A549 (cell line): ENCODE results near the gene COMMD6. TPM values are rescaled to one million over a fixed set of nuclear protein-coding genes. Genes with fewer than 3 reads are reported as not detected.
A peak's percentile ranks its signal among the peaks of the same experiment; 100 is the strongest.

Experiments used
- ATAC-seq, 2 experiments: fragments of 200-7000 bp in 1 of 2; fragments of >200 bp in 1 of 2; cut with Nextera tagmentation in 1 of 2; cut with Tn5 transposase in 1 of 2; 3 replicates each; pipeline versions ENCODE4 v1.8.0 to v1.9.1; 2018 to 2020; ENCODE audit warnings: mild to moderate bottlenecking in 1 of 2, moderate library complexity in 1 of 2
- CTCF ChIA-PET: fragments of 300-600 bp; sonication (Branson Sonifier 250); formaldehyde crosslinking; extraction: SDS; loops from one replicate; lab custom pipeline; 2021; ENCODE audit warnings: antibody characterized with exemption, inconsistent platforms; lab: Yijun Ruan, JAX
- POLR2A ChIA-PET: fragments of 350-600 bp; formaldehyde crosslinking; extraction: SDS; loops from one replicate; lab custom pipeline; 2021; ENCODE audit warnings: antibody characterized with exemption, inconsistent platforms; lab: Yijun Ruan, JAX
- DNase-seq, 2 experiments: peaks; one replicate each; pipeline versions ENCODE4 v3.0.0 to v3.0.0-alpha.2; 2011 to 2016; ENCODE audit warnings: low read depth in 1 of 2, low spot score in 1 of 2
- FAIRE-seq: peaks from 2 replicates; lab custom pipeline; 2011; peaks lifted over from hg19 to GRCh38; lab: Jason Lieb, UNC
- H3K27ac ChIP-seq, 2 experiments: fragments of >200 bp; sonication (Bioruptor Twin); formaldehyde crosslinking; 3 replicates each; pipeline ENCODE4 v1.5.1; 2016 to 2017
- H3K4me1 ChIP-seq: fragments of >200 bp; sonication (Bioruptor Twin); formaldehyde crosslinking; 3 replicates; pipeline ENCODE4 v1.6.1; 2016
- H3K4me2 ChIP-seq: fragments of >200 bp; sonication (Bioruptor Twin); formaldehyde crosslinking; 3 replicates; pipeline ENCODE4 v1.6.1; 2016
- H3K4me3 ChIP-seq: fragments of >200 bp; sonication (Bioruptor Twin); formaldehyde crosslinking; 3 replicates; pipeline ENCODE4 v1.5.1; 2016
- H3K9me3 ChIP-seq: fragments of >200 bp; sonication (Bioruptor Twin); formaldehyde crosslinking; 3 replicates; pipeline ENCODE4 v1.6.1; 2016
- BCL3 ChIP-seq: fragments of >200 bp; sonication (Bioruptor Twin); formaldehyde crosslinking; IDR thresholded peaks from 3 replicates; pipeline ENCODE4 v1.6.1; 2016
- CHD2 ChIP-seq: fragments of 150-350 bp; IDR thresholded peaks from 2 replicates; pipeline ENCODE4 v1.6.1; 2014; ENCODE audit warnings: low read length; ENCODE audit not compliant: partially characterized antibody
- CTCF ChIP-seq: fragments of >200 bp; sonication (Bioruptor Twin); formaldehyde crosslinking; IDR thresholded peaks from 3 replicates; pipeline ENCODE4 v1.5.1; 2016
- HES2 ChIP-seq: fragments of >200 bp; sonication (Bioruptor Twin); formaldehyde crosslinking; IDR thresholded peaks from 2 replicates; pipeline ENCODE4 v1.6.1; 2016
- HMGXB4 ChIP-seq: fragments of 250-450 bp; sonication (Bioruptor Pico); IDR thresholded peaks from 2 replicates; pipeline ENCODE4 v1.5.0; 2021; ENCODE audit warnings: mild to moderate bottlenecking, moderate library complexity, borderline replicate concordance
- MAFK ChIP-seq: fragments of 450-650 bp; IDR thresholded peaks from 2 replicates; pipeline ENCODE4 v1.6.1; 2014; ENCODE audit not compliant: partially characterized antibody
- MYC ChIP-seq: IDR thresholded peaks from 2 replicates; pipeline ENCODE4 v1.6.1; 2012; ENCODE audit warnings: mild to moderate bottlenecking, inconsistent platforms, low read length, improper control_type of control experiment, borderline replicate concordance
- NPAS2 ChIP-seq: fragments of 250-450 bp; sonication (Bioruptor Pico); IDR thresholded peaks from 2 replicates; pipeline ENCODE4 v1.8.0; 2022; ENCODE audit warnings: mild to moderate bottlenecking, moderate library complexity, borderline replicate concordance
- NR3C1 ChIP-seq: fragments of >200 bp; sonication (Bioruptor Twin); formaldehyde crosslinking; IDR thresholded peaks from 3 replicates; pipeline ENCODE4 v1.6.1; 2017
- POLR2AphosphoS2 ChIP-seq: conservative IDR thresholded peaks from 2 replicates; pipeline ENCODE4 v1.6.1; 2012; ENCODE audit warnings: low read length, improper control_type of control experiment, inconsistent platforms
- RAD21 ChIP-seq, 2 experiments: fragments of >200 bp in 1 of 2; sonication (Bioruptor Twin) in 1 of 2; formaldehyde crosslinking in 1 of 2; IDR thresholded peaks in 1 of 2; conservative IDR thresholded peaks in 1 of 2; 2 replicates in 1 of 2; 3 replicates in 1 of 2; pipeline ENCODE4 v1.6.1; 2012 to 2018; ENCODE audit warnings: inconsistent platforms in 1 of 2
- RNF2 ChIP-seq: fragments of 200-600 bp; sonication (generic); IDR thresholded peaks from 2 replicates; pipeline ENCODE4 v1.6.1; 2016; ENCODE audit warnings: low read depth, mild to moderate bottlenecking, antibody characterized with exemption, moderate library complexity, borderline replicate concordance
- SMC3 ChIP-seq: fragments of >200 bp; sonication (Bioruptor Twin); formaldehyde crosslinking; IDR thresholded peaks from 3 replicates; pipeline ENCODE4 v1.6.1; 2018; ENCODE audit warnings: inconsistent platforms
- WGBS: methylation state at CpG from one replicate; pipeline ENCODE4 v1.1.6; 2017; ENCODE audit errors: missing lambda C conversion rate; 5-methylcytosine and 5-hydroxymethylcytosine counted together
- polyA plus RNA-seq, 4 experiments: library from polyadenylated mRNA; depleted of rRNA in 3 of 4; stranded (reverse); fragments of >200 nt; fragmentation: RNase III in 1 of 4; extraction: RNeasy Plus Mini Kit Qiagen cat#74134 plus additional on column Dnase treatment in 1 of 4; gene quantifications; 2 replicates in 3 of 4; 3 replicates in 1 of 4; pipeline ENCODE4 v1.2.3, GENCODE V29; 2011 to 2017
- TF ChIP-seq, protein P1 (sequence below): IDR thresholded peaks from 2 replicates; pipeline ENCODE4 v1.6.1; 2012
- TF ChIP-seq, protein P2 (sequence below): fragments of 200-600 bp; sonication (generic); IDR thresholded peaks from 2 replicates; pipeline ENCODE4 v1.6.1; 2016; ENCODE audit warnings: antibody characterized with exemption, mild to moderate bottlenecking, moderate library complexity

COMMD6 gene
- polyA plus RNA-seq, 2 of the 4 experiments (the other 2 are of a cell fraction), result 225 to 227 TPM

DNA sequence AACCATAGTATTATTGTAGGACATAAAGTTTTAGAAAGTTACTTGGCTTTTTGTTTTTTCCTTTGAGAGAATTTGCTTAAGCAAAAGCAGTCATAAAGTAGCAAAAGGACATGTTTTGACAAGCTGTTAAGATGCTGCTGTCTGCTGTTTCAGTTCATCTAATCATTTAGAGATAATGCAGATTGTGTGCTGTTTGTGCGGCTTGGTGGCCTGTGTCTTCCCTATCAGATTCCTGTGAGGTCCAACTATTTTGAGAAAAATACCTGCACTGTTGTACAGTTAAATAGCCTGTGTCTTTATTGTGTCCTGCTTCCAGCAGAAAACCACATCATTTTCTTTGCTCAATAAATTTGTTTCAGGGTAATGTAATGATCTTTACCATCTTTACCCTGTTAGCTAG, 31.9 kb upstream of the COMMD6 start:
- no peak overlapping the region for H3K4me3 ChIP-seq
- WGBS, result 85% methylated on average over 1 of the region's 1 CpG
- peaks cover 14% of the 10 kb centered on the region; the same call in 2 of the 3 replicates for H3K4me1 ChIP-seq
- H3K4me2 ChIP-seq, result no peak overlapping the region
- no peak overlapping the region for H3K27ac ChIP-seq
- TF ChIP-seq NR3C1, result no peak
- TF ChIP-seq, protein P1, sequence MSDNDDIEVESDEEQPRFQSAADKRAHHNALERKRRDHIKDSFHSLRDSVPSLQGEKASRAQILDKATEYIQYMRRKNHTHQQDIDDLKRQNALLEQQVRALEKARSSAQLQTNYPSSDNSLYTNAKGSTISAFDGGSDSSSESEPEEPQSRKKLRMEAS, result no peak
- TF ChIP-seq POLR2AphosphoS2, result no peak
- no peak for TF ChIP-seq MYC
- TF ChIP-seq HMGXB4 (CRISPR knock-in tag), result no peak
- TF ChIP-seq, protein P2, sequence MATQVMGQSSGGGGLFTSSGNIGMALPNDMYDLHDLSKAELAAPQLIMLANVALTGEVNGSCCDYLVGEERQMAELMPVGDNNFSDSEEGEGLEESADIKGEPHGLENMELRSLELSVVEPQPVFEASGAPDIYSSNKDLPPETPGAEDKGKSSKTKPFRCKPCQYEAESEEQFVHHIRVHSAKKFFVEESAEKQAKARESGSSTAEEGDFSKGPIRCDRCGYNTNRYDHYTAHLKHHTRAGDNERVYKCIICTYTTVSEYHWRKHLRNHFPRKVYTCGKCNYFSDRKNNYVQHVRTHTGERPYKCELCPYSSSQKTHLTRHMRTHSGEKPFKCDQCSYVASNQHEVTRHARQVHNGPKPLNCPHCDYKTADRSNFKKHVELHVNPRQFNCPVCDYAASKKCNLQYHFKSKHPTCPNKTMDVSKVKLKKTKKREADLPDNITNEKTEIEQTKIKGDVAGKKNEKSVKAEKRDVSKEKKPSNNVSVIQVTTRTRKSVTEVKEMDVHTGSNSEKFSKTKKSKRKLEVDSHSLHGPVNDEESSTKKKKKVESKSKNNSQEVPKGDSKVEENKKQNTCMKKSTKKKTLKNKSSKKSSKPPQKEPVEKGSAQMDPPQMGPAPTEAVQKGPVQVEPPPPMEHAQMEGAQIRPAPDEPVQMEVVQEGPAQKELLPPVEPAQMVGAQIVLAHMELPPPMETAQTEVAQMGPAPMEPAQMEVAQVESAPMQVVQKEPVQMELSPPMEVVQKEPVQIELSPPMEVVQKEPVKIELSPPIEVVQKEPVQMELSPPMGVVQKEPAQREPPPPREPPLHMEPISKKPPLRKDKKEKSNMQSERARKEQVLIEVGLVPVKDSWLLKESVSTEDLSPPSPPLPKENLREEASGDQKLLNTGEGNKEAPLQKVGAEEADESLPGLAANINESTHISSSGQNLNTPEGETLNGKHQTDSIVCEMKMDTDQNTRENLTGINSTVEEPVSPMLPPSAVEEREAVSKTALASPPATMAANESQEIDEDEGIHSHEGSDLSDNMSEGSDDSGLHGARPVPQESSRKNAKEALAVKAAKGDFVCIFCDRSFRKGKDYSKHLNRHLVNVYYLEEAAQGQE, result no peak
- TF ChIP-seq NPAS2 (CRISPR knock-in tag), result no peak
- TF ChIP-seq RNF2, result no peak
- TF ChIP-seq MAFK, result no peak
- FAIRE-seq (no peak), ATAC-seq (no peak), DNase-seq (no peak)
- no peaks in the 10 kb centered on the region for H3K9me3 ChIP-seq
- ChIA-PET CTCF (interaction anchor here (1.4 kb wide), 1 partner anchor 87 kb away, joined by 4 read pairs; the partner anchor contains the start of gene TBC1D4), POLR2A (no interaction called here)

DNA sequence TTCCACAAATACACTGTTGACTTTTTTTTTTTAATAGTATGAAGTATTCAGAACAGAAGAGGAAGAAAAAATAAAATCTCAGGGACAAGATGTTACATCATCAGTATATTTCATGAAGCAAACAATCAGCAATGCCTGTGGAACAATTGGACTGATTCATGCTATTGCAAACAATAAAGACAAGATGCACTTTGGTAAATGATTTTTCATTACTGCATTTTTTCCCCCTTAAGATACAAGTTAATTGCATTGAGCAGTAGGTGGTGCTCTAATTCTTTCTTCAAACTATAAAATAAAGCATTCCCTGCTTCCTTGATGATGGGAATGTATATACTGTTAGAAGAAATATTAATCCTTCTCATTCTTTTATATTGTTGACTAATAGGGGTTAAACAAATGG, 29.0 kb upstream of the COMMD6 start:
- H3K4me2 ChIP-seq, result no peak overlapping the region; the same call in 2 of the 3 replicates
- no peaks in the 10 kb centered on the region for H3K9me3 ChIP-seq
- H3K4me3 ChIP-seq, result no peak overlapping the region
- TF ChIP-seq CHD2 (no peak), BCL3 (no peak), CTCF (peak; percentile 50), RAD21 (conservative IDR thresholded peaks at IDR 0.05 in 1 of 2, IDR thresholded peaks at IDR 0.05 in 1 of 2) (peak; percentile 48 to 60), HES2 (no peak), SMC3 (peak; percentile 32; the same call in 2 of the 3 replicates)
- POLR2A ChIA-PET, result no interaction called here
- FAIRE-seq (peak; percentile 28), DNase-seq (peak; percentile 2 to 56), ATAC-seq (peak; percentile 52 to 68; a peak in 4 of 6 replicates)
- peaks cover 14% of the 10 kb centered on the region; the same call in 2 of the 3 replicates for H3K4me1 ChIP-seq
- CTCF ChIA-PET, result no interaction called here
- H3K27ac ChIP-seq, result no peak overlapping the region; a peak in 1 of 6 replicates
